DMS153 treated with DMSO at 0.1 percent for 48 hours (cell line): Measurements from ENCODE around the gene OGDHL.

Source experiments
- DNase-seq: peaks from one replicate; lab custom pipeline; 2025; ENCODE audit not compliant: unreplicated experiment; lab: John Stamatoyannopoulos, UW

OGDHL gene

DNA sequence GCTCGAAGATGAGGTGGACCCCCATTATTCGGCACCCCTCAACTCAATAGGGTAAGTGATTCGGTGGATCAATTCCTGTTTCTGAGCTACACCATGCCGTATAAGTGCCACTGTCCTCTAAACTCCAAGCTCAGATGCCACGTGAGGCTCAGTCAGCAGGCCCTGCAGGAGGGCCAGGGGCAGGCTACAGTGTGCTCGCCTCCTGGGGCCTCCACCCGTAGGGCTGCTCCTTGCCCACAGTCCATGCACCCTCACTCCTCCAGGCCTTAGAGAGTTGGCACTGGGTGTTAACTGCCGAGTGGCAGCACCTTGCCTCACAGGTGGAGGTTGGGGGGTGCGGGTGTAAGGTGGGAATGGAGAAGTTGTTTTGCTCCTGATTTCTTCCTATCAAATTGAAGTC lies 70.5 kb downstream of the OGDHL start:
- DNase-seq, result no peak

DNA sequence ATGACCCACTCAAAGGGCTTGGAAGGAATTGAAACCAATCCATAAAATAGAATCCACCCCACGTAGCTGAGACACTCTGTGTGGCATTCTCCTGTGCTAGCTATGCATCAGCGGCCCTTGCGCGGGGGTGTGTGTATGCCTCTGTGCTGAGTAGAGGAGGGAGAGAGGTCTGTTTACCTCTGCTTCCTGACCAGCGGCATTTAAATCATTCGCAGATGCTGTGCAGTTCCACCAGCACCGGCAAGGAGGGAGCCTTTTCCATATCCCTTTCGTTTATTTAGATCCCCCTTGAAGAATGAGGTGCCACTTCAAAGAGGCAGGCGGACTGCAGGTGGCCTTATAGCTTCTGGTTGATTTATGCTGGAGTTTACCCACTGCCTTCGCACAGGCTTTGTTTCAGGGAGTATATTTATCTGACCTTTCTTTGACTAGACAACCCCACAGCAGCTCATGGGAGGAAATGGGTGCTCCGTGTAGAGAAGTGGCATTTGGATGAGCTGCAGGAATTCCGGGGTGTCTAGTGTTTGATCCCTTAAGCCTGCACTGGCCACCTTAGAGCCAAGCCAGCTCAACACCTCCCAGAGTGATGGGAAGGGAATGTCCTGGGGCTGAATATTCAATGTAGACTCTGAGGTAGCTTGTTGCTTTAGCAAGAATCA lies 71.3 kb downstream of the OGDHL start:
- DNase-seq, result no peak

GRCh38 chr10:49689882-49690510 lies 72.1 kb downstream of the OGDHL start:
- DNase-seq, result no peak

DNA sequence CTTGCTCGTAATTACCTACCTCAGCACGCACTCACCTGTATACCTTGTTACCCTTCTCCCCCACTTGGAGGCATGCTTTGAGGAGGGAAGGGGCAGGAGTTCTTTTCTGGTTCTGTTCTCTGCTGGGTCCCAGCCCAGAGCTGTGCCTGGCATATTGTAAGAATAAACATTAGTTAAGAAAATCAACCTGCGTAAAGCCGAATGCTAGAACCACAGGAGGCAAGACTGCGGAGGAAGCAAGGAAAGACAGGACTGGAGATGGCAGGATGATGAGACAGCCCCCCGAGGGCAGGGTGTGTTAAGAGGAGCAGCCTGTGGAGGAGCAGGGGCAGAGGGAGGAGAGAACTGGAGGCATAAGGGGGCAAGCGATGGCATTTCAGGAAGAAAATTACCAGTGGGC lies 73.2 kb downstream of the OGDHL start:
- DNase-seq, result no peak

DNA sequence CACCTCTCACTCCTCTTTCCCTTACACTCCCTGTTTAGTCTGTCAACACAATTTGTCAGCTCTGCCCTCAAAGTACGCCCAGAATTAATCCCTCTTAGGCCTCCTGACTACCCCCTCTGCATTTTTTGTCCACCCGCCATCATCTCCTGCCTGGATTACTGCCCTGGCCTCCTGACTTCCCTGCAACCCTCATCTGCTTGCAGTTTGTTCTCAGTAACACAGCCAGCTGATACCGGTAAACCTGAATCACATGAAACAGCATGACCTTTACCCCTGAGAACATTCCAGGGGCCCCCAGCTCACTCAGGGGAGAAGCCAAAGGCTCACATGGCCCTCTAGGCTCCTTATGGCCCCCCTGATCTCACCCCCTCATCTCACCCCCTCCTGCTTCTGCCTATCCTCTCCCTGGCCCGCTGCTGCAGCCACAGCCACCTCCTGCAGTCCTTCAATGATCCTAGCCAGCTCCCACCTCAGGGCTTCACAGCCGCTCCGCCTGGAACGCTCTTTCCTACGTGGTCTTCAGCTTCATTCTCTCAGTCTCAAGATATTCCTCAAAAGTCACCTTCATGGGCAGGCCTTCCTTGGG lies 73.8 kb downstream of the OGDHL start:
- no peak for DNase-seq

GRCh38 chr10:49686651-49687050 lies 75.5 kb downstream of the OGDHL start:
- no peak for DNase-seq
